Natural killer cell (primary cell): ENCODE data around the gene ABO. TPM values are rescaled to one million over a fixed set of nuclear protein-coding genes. Genes with fewer than 3 reads are reported as not detected.

Experiments used
- ATAC-seq, 3 donors: fragments of 150-1000 bp in 2 of 3; fragments of 200-7000 bp in 1 of 3; cut with Tn5 transposase; 1 replicate in 1 of 3; 2 replicates in 2 of 3; pipeline ENCODE4 v1.10.0; 2021; ENCODE audit warnings: mild to moderate bottlenecking in 2 of 3, moderate library complexity in 2 of 3
- DNase-seq, 2 donors: peaks; one replicate each; pipeline versions ENCODE4 v3.0.0 to v3.0.0-alpha.2; 2013 to 2021; ENCODE audit warnings: mixed read lengths in 1 of 2
- H3K27ac ChIP-seq: one replicate; pipeline ENCODE4 v1.5.1; 2013; ENCODE audit warnings: mild to moderate bottlenecking, low read length
- H3K27me3 ChIP-seq: one replicate; pipeline ENCODE4 v1.6.1; 2013; ENCODE audit warnings: low read length; ENCODE audit not compliant: control insufficient read depth, insufficient read depth
- H3K36me3 ChIP-seq: one replicate; pipeline ENCODE4 v1.6.1; 2013; ENCODE audit warnings: low read length; ENCODE audit not compliant: control insufficient read depth, insufficient read depth
- H3K4me1 ChIP-seq: one replicate; pipeline ENCODE4 v1.6.1; 2013; ENCODE audit warnings: low read length; ENCODE audit not compliant: control insufficient read depth, insufficient read depth
- H3K4me3 ChIP-seq: one replicate; pipeline ENCODE4 v1.5.1; 2013; ENCODE audit warnings: low read length
- H3K9me3 ChIP-seq: one replicate; pipeline ENCODE4 v1.6.1; 2013; ENCODE audit warnings: low read length; ENCODE audit not compliant: control insufficient read depth, insufficient read depth
- H3K27ac Mint-ChIP-seq, 2 donors: one replicate each; pipeline ENCODE4 v1.8.0; 2022; ENCODE audit warnings: mild to moderate bottlenecking in 2 of 2, mixed read lengths in 2 of 2, moderate library complexity in 1 of 2
- H3K27me3 Mint-ChIP-seq, 2 donors: one replicate each; pipeline ENCODE4 v1.8.0; 2022; ENCODE audit warnings: low read depth in 2 of 2, mixed read lengths in 2 of 2
- H3K36me3 Mint-ChIP-seq: one replicate; pipeline ENCODE4 v1.8.0; 2022; ENCODE audit warnings: mixed read lengths
- H3K4me1 Mint-ChIP-seq, 2 donors: one replicate each; pipeline ENCODE4 v1.8.0; 2022; ENCODE audit warnings: mixed read lengths in 2 of 2
- H3K4me3 Mint-ChIP-seq: one replicate; pipeline ENCODE4 v1.8.0; 2022; ENCODE audit warnings: mild to moderate bottlenecking, moderate library complexity, mixed read lengths
- H3K9me3 Mint-ChIP-seq, 2 donors: one replicate each; pipeline ENCODE4 v1.8.0; 2022; ENCODE audit warnings: mixed read lengths in 2 of 2
- CTCF ChIP-seq: fragments of 200-600 bp; IDR thresholded peaks from one replicate; pipeline ENCODE4 v1.8.0; 2022; ENCODE audit warnings: antibody characterized with exemption
- WGBS: methylation state at CpG from one replicate; pipeline ENCODE4 v1.1.7; 2013; ENCODE audit warnings: missing lambda C conversion rate; ENCODE audit not compliant: insufficient coverage; 5-methylcytosine and 5-hydroxymethylcytosine counted together
- intact Hi-C: fragments of 100-400 bp; cut with micrococcal nuclease; formaldehyde crosslinking; loops from one replicate; pipeline ENCODE4 v1.14.2; 2022
- total RNA-seq, 4 donors: library from RNA; stranded (reverse); fragments of 120-200 nt in 1 of 4; gene quantifications; one replicate each; pipeline versions ENCODE4 v1.2.3 to v1.2.4, GENCODE V29; 2013 to 2022

Gene ABO
- total RNA-seq, 3 donors from 2014 or later (not counting 1 experiment from before 2014, with no cell fraction given) = 0.20 to 4.2 (median 0.56) TPM

- Histone ChIP-seq H3K9me3 (no peaks in the 10 kb centered on the region), H3K36me3 (no peaks in the 10 kb centered on the region), H3K4me3 (no peak overlapping the region), H3K27me3 (no peaks in the 10 kb centered on the region), H3K27ac (no peak overlapping the region), H3K4me1 (no peaks in the 10 kb centered on the region)
- Mint-ChIP-seq H3K4me3 (no peak overlapping the region), H3K4me1 (no peaks in the 10 kb centered on the region), H3K36me3 (no peaks in the 10 kb centered on the region), H3K27ac (no peak overlapping the region), H3K27me3 (peaks cover 0 to 10% of the 10 kb centered on the region in 2 donors), H3K9me3 (no peaks in the 10 kb centered on the region)
- no peak for ATAC-seq
- WGBS = 94% methylated on average over 1 of the region's 1 CpG
- no peak for TF ChIP-seq CTCF
- DNase-seq = no peak
- intact Hi-C loops = no loop called here
Measured at GRCh38 chr9:133249337-133249736, 25.7 kb downstream of the ABO start.

- ATAC-seq = no peak
Measured at GRCh38 chr9:133248726-133249295, 26.2 kb downstream of the ABO start.

DNA sequence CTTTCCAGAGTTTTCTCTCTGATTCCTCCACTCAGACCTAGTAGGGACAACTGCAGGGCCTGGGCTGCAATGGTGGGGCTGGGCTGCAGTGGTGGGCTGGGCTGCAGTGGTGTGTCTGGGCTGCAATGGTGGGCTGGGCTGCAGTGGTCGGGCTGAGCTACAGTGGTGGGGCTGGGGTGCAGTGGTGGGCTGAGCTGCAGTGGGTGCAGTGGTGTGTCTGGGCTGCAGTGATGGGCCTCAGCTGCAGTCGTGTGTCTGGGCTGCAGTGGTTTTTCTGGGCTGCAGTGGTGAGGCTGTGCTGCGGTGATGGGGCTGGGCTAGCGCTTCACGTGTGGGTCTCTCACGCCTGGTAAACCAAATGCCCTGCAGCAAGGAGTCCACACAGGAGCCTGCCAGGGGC is 27.4 kb downstream of the ABO start:
- no peaks in the 10 kb centered on the region for H3K36me3 Mint-ChIP-seq
- intact Hi-C loops = no loop called here

More at GRCh38 chr9:133248726-133249295, 26.2 kb downstream of the ABO start:
- DNase-seq = no peak
- no peak for TF ChIP-seq CTCF
- H3K4me3 Mint-ChIP-seq = no peak overlapping the region
- H3K27ac Mint-ChIP-seq = no peak overlapping the region
- no peaks in the 10 kb centered on the region for H3K27me3 ChIP-seq
- no peak overlapping the region for H3K4me3 ChIP-seq
- H3K9me3 Mint-ChIP-seq = no peaks in the 10 kb centered on the region
- H3K36me3 Mint-ChIP-seq = no peaks in the 10 kb centered on the region
- peaks cover 0 to 10% of the 10 kb centered on the region in 2 donors for H3K27me3 Mint-ChIP-seq
- H3K27ac ChIP-seq = no peak overlapping the region
- H3K9me3 ChIP-seq = no peaks in the 10 kb centered on the region
- H3K4me1 Mint-ChIP-seq = no peaks in the 10 kb centered on the region
- 70% methylated on average over 7 of the region's 8 CpGs for WGBS
- intact Hi-C loops = no loop called here
- no peaks in the 10 kb centered on the region for H3K36me3 ChIP-seq
- H3K4me1 ChIP-seq = no peaks in the 10 kb centered on the region

More for the DNA sequence above, 27.4 kb downstream of the ABO start:
- 72% methylated on average over 6 of the region's 6 CpGs for WGBS
- no peak overlapping the region for H3K27ac Mint-ChIP-seq
- H3K4me3 ChIP-seq = no peak overlapping the region
- no peak for TF ChIP-seq CTCF
- DNase-seq = no peak
- H3K9me3 ChIP-seq = no peaks in the 10 kb centered on the region
- H3K27me3 ChIP-seq = no peaks in the 10 kb centered on the region
- no peak overlapping the region for H3K4me3 Mint-ChIP-seq
- ATAC-seq = peak in 1 of 3 donors; percentile 50
- no peaks in the 10 kb centered on the region for H3K9me3 Mint-ChIP-seq
- H3K36me3 ChIP-seq = no peaks in the 10 kb centered on the region
- H3K27me3 Mint-ChIP-seq = peaks cover 0 to 10% of the 10 kb centered on the region in 2 donors
- H3K27ac ChIP-seq = no peak overlapping the region
- H3K4me1 Mint-ChIP-seq = no peaks in the 10 kb centered on the region
- no peaks in the 10 kb centered on the region for H3K4me1 ChIP-seq
